Neural cell (in vitro differentiated cells): ENCODE results near the gene ROR1. TPM values are rescaled to one million over a fixed set of nuclear protein-coding genes. Genes with fewer than 3 reads are reported as not detected.

ENCODE experiments used
- H2AFZ ChIP-seq: fragments of 200-600, 300-800 bp; sonication (generic), shearing (Covaris generic); 2 replicates; pipeline ENCODE4 v1.6.0; 2014; ENCODE audit warnings: low read depth, mild to moderate bottlenecking, antibody characterized with exemption, low read length, moderate library complexity
- H3F3A ChIP-seq: fragments of 200-600 bp; shearing (Covaris generic); 2 replicates; pipeline ENCODE4 v1.6.1; 2016; ENCODE audit warnings: mild to moderate bottlenecking, moderate library complexity, mixed read lengths, antibody characterized with exemption, low read length; ENCODE audit not compliant: insufficient read depth, poor library complexity, severe bottlenecking
- H3K27ac ChIP-seq: fragments of 200-600, 300-800 bp; sonication (generic), shearing (Covaris generic); 2 replicates; pipeline ENCODE4 v1.5.1; 2014; ENCODE audit warnings: mild to moderate bottlenecking, low read length, moderate library complexity
- H3K27me3 ChIP-seq: fragments of 300-800, 200-600 bp; sonication (generic), shearing (Covaris generic); 2 replicates; pipeline ENCODE4 v1.6.0; 2014; ENCODE audit warnings: mild to moderate bottlenecking, low read depth, low read length, moderate library complexity; ENCODE audit not compliant: insufficient read depth
- H3K36me3 ChIP-seq: fragments of 300-800, 200-600 bp; sonication (generic), shearing (Covaris generic); 2 replicates; pipeline ENCODE4 v1.5.1; 2014; ENCODE audit warnings: mild to moderate bottlenecking, antibody characterized with exemption, low read length, moderate library complexity; ENCODE audit not compliant: insufficient read depth
- H3K4me2 ChIP-seq: fragments of 300-800, 200-600 bp; sonication (generic), shearing (Covaris generic); 2 replicates; pipeline ENCODE4 v1.6.0; 2014; ENCODE audit warnings: mild to moderate bottlenecking, low read length
- H3K4me3 ChIP-seq: fragments of 300-800, 200-600 bp; sonication (generic), shearing (Covaris generic); 2 replicates; pipeline ENCODE4 v1.5.1; 2014; ENCODE audit warnings: mild to moderate bottlenecking, low read length, moderate library complexity
- H3K79me2 ChIP-seq: fragments of 200-600 bp; shearing (Covaris generic); replicated peaks from 2 replicates; pipeline ENCODE4 v1.6.0; 2014; ENCODE audit warnings: mild to moderate bottlenecking, low read length, moderate library complexity; ENCODE audit not compliant: insufficient read depth
- H3K9ac ChIP-seq: fragments of 300-800, 200-600 bp; sonication (generic), shearing (Covaris generic); 2 replicates; pipeline ENCODE4 v1.6.1; 2016; ENCODE audit warnings: mild to moderate bottlenecking, low read length, mixed read lengths
- H3K9me2 ChIP-seq: fragments of 200-600 bp; shearing (Covaris generic); 2 replicates; pipeline ENCODE4 v1.6.1; 2016; ENCODE audit warnings: mild to moderate bottlenecking, low read length, mixed read lengths; ENCODE audit not compliant: insufficient read depth
- H3K9me3 ChIP-seq: fragments of 200-600, 300-800 bp; sonication (generic), shearing (Covaris generic); 2 replicates; pipeline ENCODE4 v1.6.1; 2016; ENCODE audit warnings: mild to moderate bottlenecking, mixed run types, low read length, moderate library complexity, mixed read lengths
- H4K20me1 ChIP-seq: fragments of 200-600 bp; shearing (Covaris generic); 2 replicates; pipeline ENCODE4 v1.6.1; 2016; ENCODE audit warnings: mild to moderate bottlenecking, mixed run types; ENCODE audit not compliant: insufficient read depth
- CTCF ChIP-seq: fragments of 450-650 bp; IDR thresholded peaks from 2 replicates; pipeline ENCODE4 v1.5.1; 2014; ENCODE audit warnings: antibody characterized with exemption, mild to moderate bottlenecking, moderate library complexity; ENCODE audit not compliant: poor library complexity, severe bottlenecking
- EP300 ChIP-seq: fragments of 450-650 bp; conservative IDR thresholded peaks from 2 replicates; pipeline ENCODE4 v1.6.1; 2014; ENCODE audit warnings: antibody characterized with exemption, mild to moderate bottlenecking, moderate library complexity; ENCODE audit not compliant: poor library complexity, severe bottlenecking
- EZH2 ChIP-seq: fragments of 200-600, 300-800 bp; shearing (Covaris generic), sonication (generic); IDR thresholded peaks from 2 replicates; pipeline ENCODE4 v1.6.1; 2014; ENCODE audit warnings: antibody characterized with exemption, low read length, borderline replicate concordance, mild to moderate bottlenecking; ENCODE audit not compliant: insufficient read depth, poor library complexity, severe bottlenecking
- MXI1 ChIP-seq: fragments of 450-650 bp; conservative IDR thresholded peaks from 2 replicates; pipeline ENCODE4 v1.6.1; 2014; ENCODE audit warnings: antibody characterized with exemption, mild to moderate bottlenecking; ENCODE audit not compliant: poor library complexity, severe bottlenecking
- POLR2AphosphoS5 ChIP-seq: IDR thresholded peaks from 2 replicates; pipeline ENCODE4 v1.6.1; 2012
- RAD21 ChIP-seq: fragments of 450-650 bp; conservative IDR thresholded peaks from 2 replicates; pipeline ENCODE4 v1.6.1; 2014; ENCODE audit warnings: antibody characterized with exemption, mild to moderate bottlenecking, moderate library complexity
- REST ChIP-seq: IDR thresholded peaks from 2 replicates; pipeline ENCODE4 v1.6.1; 2012; ENCODE audit warnings: borderline replicate concordance
- SMC3 ChIP-seq: fragments of 450-650 bp; conservative IDR thresholded peaks from 2 replicates; pipeline ENCODE4 v1.6.1; 2014; ENCODE audit warnings: antibody characterized with exemption, mild to moderate bottlenecking, moderate library complexity; ENCODE audit not compliant: poor library complexity
- TAF1 ChIP-seq: IDR thresholded peaks from 2 replicates; pipeline ENCODE4 v1.6.1; 2012; ENCODE audit warnings: low read depth
- polyA plus RNA-seq: library from polyadenylated mRNA; depleted of rRNA; stranded (reverse); fragments of >200 nt; gene quantifications from 2 replicates; pipeline ENCODE4 v1.2.3, GENCODE V29; 2014

Gene ROR1
- polyA plus RNA-seq, 1 donor from 2014 or later: 0.27 TPM

DNA sequence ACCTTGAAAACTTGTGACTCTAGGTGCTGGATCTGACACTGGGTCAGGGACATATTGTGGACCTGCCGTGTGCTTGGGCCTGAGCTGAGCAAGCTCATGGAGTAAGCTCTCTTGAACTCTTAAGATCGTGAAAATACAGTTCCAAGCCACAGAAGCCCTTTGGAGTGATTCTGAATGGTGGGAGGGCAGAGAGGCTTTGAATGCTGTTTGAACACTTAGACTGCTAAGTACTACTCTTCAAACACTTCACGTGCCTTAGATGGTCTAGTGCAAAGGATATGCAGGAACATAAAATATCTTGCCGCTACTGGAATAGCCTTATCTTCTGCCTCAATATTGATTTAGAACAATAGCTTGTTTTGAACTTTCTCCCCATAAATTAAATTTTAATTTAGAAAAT lies 21.6 kb downstream of the ROR1 start:
- H3K27ac ChIP-seq: no peak overlapping the region
- no peaks in the 10 kb centered on the region for H3K9me3 ChIP-seq
- H3K27me3 ChIP-seq: no peaks in the 10 kb centered on the region
- no peak overlapping the region for H3K4me2 ChIP-seq
- H2AFZ ChIP-seq: no peak overlapping the region
- H3K79me2 ChIP-seq: no peaks in the 10 kb centered on the region
- no peaks in the 10 kb centered on the region for H3F3A ChIP-seq
- no peaks in the 10 kb centered on the region for H3K36me3 ChIP-seq
- no peaks in the 10 kb centered on the region for H3K9me2 ChIP-seq
- no peaks in the 10 kb centered on the region for H4K20me1 ChIP-seq
- H3K4me3 ChIP-seq: no peak overlapping the region
- TF ChIP-seq RAD21 (no peak), SMC3 (no peak), MXI1 (no peak), CTCF (no peak), EZH2 (no peak), EP300 (no peak), TAF1 (no peak)
- H3K9ac ChIP-seq: no peak overlapping the region

DNA sequence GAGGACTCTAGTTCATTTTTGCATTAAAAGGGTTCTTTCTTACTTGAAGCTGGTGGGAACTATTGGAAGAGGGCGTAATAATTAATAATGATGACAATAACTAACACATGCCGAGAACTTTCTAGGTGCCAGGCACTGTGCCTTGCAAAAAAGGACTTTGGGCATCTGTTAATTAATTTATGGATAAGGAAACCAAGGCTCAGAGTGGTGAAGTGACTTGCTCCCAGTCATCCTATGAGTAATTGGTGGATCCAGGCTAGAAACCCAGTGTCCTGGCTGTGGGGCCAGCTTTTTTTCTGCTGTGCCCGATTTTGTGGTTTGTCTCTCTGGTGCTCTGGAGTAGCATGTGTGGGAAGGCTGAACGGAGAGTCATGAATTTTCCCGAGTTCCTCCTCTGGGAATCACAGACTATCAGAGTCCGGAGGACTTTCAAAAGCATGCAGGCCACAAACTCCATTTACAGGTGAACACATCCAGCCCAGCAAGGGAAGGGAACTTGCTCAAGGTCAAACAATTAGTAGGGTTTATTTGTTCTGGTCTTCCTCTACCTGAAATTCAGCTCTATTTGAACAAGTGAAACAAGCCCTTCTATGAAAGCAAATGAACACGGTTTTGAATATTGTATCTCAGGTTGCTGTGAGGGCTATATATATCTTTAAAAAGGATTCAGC lies 23.4 kb downstream of the ROR1 start:
- Histone ChIP-seq H2AFZ (no peak overlapping the region), H3K9me2 (no peaks in the 10 kb centered on the region), H3K4me3 (no peak overlapping the region), H3F3A (no peaks in the 10 kb centered on the region), H3K36me3 (no peaks in the 10 kb centered on the region), H3K79me2 (no peaks in the 10 kb centered on the region), H3K4me2 (no peak overlapping the region), H3K27ac (no peak overlapping the region), H3K27me3 (no peaks in the 10 kb centered on the region), H3K9me3 (no peaks in the 10 kb centered on the region), H4K20me1 (no peaks in the 10 kb centered on the region), H3K9ac (no peak overlapping the region)
- TF ChIP-seq SMC3 (no peak), EP300 (no peak), REST (no peak), CTCF (no peak), MXI1 (no peak), POLR2AphosphoS5 (no peak)
